Measurements from ENCODE around the gene CCDC78. TPM values are rescaled to one million over a fixed set of nuclear protein-coding genes. Genes with fewer than 3 reads are reported as not detected.

Gene CCDC78
- total RNA-seq, 1 experiment from 2014 or later: 22.9 TPM

DNA sequence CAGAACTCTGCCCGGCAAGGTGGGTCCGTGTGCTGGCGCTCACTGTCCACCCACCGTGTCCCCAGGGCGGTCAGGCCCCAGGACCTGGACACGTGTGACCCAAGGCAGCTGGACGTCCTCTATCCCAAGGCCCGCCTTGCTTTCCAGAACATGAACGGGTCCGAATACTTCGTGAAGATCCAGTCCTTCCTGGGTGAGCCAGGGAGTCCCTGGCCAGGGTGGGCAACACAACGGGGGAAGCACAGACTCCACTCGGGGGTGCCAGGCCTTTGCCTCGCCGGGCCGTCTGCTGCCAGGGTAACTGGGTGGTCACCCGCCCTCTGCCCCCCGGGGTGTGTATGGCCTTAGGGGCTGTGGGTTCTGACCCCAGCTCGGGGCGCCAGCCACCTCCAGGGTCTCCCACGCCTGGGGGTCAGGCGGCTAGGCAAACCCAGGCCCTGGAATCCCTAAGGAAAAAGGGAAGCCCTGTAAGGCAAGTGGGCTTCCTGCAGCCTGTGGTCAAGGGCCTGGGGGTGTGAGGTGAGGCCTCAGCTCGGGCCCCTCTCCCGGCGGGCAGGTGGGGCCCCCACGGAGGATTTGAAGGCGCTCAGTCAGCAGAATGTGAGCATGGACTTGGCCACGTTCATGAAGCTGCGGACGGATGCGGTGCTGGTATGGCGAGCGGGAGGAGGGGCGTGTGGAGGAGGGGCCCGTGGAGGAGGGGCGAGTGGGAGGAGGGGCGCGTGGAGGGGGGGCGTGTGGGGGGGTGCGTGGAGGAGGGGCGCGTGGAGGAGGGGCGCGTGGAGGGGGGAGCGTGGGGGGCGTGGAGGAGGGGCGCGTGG is 40.8 kb upstream of the CCDC78 start:
- Histone ChIP-seq H3K79me2 (ENCODE audit: insufficient read depth, low read length) (peaks cover 14% of the 10 kb centered on the region; the same call in 1 of the 2 replicates), H3K4me2 (ENCODE audit: low read length) (no peak overlapping the region), H4K20me1 (ENCODE audit: insufficient read depth) (no peaks in the 10 kb centered on the region), H3K27ac (ENCODE audit: low read depth, low read length) (no peak overlapping the region; the same call in 1 of the 2 replicates), H3K4me3 (replicated peaks in 1 of 2; ENCODE audit: low read depth in 1 of 2, low read length in 2 of 2) (no peak overlapping the region), H3K9me3 (ENCODE audit: control insufficient read depth in 1 of 2, insufficient read depth in 1 of 2, low read depth in 1 of 2, low read length in 2 of 2) (no peaks in the 10 kb centered on the region), H3K27me3 (ENCODE audit: insufficient read depth, low read length) (no peaks in the 10 kb centered on the region), H3K9ac (ENCODE audit: low read length) (no peak overlapping the region), H2AFZ (ENCODE audit: low read depth, low read length, poor library complexity, severe bottlenecking) (no peak overlapping the region), H3K4me1 (ENCODE audit: control insufficient read depth in 1 of 2, insufficient read depth in 2 of 2, low read length in 2 of 2) (peaks cover 14 to 15% of the 10 kb centered on the region in 2 experiments), H3K9me2 (ENCODE audit: insufficient read depth) (no peaks in the 10 kb centered on the region), H3K36me3 (ENCODE audit: control insufficient read depth in 1 of 2, insufficient read depth in 2 of 2, low read length in 2 of 2) (peaks cover 7 to 11% of the 10 kb centered on the region in 2 experiments; a peak in 3 of 4 replicates)
- ChIA-PET POLR2A (no interaction called here), CTCF (no interaction called here), RAD21 (ENCODE audit: low non-redundant PET in 1 of 2, low total read pairs in 2 of 2, uncharacterized antibody in 2 of 2, unreplicated experiment in 2 of 2) (no interaction called here)
- ATAC-seq (no peak), DNase-seq (ENCODE audit: low read depth, low spot score) (no peak)
- TF ChIP-seq POLR2AphosphoS5 (IDR thresholded peaks at IDR 0.05; ENCODE audit: low read depth, low read length) (no peak), ZNF274 (IDR thresholded peaks at IDR 0.05; ENCODE audit: low read depth, low read length) (no peak), TCF7L2 (IDR thresholded peaks at IDR 0.05; ENCODE audit: borderline replicate concordance, extremely low read depth, insufficient read depth, insufficient read length) (no peak), POLR2A (IDR thresholded peaks at IDR 0.05; ENCODE audit: borderline replicate concordance, extremely low read depth, insufficient read depth, insufficient read length) (no peak), SRF (IDR thresholded peaks at IDR 0.05; ENCODE audit: low read depth) (no peak), SP1 (IDR thresholded peaks at IDR 0.05; ENCODE audit: low read depth) (no peak), CEBPB (IDR thresholded peaks at IDR 0.05; ENCODE audit: low read depth) (no peak), REST (IDR thresholded peaks at IDR 0.05; ENCODE audit: low read depth) (no peak), YY1 (IDR thresholded peaks at IDR 0.05; ENCODE audit: extremely low read depth, insufficient replicate concordance, low read depth, low read length) (no peak), RAD21 (IDR thresholded peaks at IDR 0.05; ENCODE audit: low read depth) (no peak)
- TF ChIP-seq, protein P1, sequence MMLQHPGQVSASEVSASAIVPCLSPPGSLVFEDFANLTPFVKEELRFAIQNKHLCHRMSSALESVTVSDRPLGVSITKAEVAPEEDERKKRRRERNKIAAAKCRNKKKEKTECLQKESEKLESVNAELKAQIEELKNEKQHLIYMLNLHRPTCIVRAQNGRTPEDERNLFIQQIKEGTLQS (IDR thresholded peaks at IDR 0.05): no peak
- TF ChIP-seq, protein P2, sequence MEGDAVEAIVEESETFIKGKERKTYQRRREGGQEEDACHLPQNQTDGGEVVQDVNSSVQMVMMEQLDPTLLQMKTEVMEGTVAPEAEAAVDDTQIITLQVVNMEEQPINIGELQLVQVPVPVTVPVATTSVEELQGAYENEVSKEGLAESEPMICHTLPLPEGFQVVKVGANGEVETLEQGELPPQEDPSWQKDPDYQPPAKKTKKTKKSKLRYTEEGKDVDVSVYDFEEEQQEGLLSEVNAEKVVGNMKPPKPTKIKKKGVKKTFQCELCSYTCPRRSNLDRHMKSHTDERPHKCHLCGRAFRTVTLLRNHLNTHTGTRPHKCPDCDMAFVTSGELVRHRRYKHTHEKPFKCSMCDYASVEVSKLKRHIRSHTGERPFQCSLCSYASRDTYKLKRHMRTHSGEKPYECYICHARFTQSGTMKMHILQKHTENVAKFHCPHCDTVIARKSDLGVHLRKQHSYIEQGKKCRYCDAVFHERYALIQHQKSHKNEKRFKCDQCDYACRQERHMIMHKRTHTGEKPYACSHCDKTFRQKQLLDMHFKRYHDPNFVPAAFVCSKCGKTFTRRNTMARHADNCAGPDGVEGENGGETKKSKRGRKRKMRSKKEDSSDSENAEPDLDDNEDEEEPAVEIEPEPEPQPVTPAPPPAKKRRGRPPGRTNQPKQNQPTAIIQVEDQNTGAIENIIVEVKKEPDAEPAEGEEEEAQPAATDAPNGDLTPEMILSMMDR (IDR thresholded peaks at IDR 0.05 in 2 of 3, conservative IDR thresholded peaks at IDR 0.05 in 1 of 3; ENCODE audit: borderline replicate concordance in 1 of 3, insufficient read depth in 1 of 3, low read depth in 2 of 3, low read length in 2 of 3): no peak
- BruUV-seq (replicated peaks): no TSS peak
- intact Hi-C loops (cut with micrococcal nuclease): no loop called here

Data from HCT116 (cell line).